AG09319 (cell line): Measurements from ENCODE around the gene MAP3K8.
A peak's percentile ranks its signal among the peaks of the same experiment; 100 is the strongest.
"Not testable (repeated sequence)": the region's sequence is repeated elsewhere in the genome, so short reads cannot be mapped to it uniquely, and the experiment has no call there.

Source experiments
- DNase-seq: peaks from one replicate; pipeline ENCODE4 v3.0.0-alpha.2; 2010; ENCODE audit warnings: low read depth; ENCODE audit errors: extremely low read depth
- TF ChIP-seq, protein P1 (sequence below): IDR thresholded peaks from 2 replicates; pipeline ENCODE4 v1.5.1; 2011; ENCODE audit warnings: low read depth, mild to moderate bottlenecking, inconsistent platforms, low read length, moderate library complexity

MAP3K8 gene

DNA sequence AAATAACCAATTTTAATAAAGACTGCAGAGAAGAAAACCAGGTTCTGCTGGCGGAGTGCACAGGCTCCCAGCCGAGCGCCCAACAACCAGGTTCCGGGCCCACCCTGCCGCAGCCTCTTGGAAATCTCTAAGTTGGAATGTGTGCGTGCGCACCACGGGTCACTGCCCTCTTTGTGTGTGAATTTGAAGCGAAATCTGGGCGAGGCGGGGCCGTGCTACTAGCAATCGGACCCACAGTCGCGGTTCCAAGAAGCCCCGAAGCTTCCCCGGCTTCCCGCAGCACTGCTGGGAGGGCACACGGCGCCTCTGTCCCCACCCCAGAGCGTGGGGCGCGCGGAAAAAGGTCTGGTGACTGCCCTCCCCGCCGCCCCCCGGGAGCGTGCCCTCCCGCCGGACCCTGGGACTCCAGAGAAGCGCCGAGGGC is 666 bp upstream of the MAP3K8 start:
- TF ChIP-seq, protein P1, sequence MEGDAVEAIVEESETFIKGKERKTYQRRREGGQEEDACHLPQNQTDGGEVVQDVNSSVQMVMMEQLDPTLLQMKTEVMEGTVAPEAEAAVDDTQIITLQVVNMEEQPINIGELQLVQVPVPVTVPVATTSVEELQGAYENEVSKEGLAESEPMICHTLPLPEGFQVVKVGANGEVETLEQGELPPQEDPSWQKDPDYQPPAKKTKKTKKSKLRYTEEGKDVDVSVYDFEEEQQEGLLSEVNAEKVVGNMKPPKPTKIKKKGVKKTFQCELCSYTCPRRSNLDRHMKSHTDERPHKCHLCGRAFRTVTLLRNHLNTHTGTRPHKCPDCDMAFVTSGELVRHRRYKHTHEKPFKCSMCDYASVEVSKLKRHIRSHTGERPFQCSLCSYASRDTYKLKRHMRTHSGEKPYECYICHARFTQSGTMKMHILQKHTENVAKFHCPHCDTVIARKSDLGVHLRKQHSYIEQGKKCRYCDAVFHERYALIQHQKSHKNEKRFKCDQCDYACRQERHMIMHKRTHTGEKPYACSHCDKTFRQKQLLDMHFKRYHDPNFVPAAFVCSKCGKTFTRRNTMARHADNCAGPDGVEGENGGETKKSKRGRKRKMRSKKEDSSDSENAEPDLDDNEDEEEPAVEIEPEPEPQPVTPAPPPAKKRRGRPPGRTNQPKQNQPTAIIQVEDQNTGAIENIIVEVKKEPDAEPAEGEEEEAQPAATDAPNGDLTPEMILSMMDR = no peak

DNA sequence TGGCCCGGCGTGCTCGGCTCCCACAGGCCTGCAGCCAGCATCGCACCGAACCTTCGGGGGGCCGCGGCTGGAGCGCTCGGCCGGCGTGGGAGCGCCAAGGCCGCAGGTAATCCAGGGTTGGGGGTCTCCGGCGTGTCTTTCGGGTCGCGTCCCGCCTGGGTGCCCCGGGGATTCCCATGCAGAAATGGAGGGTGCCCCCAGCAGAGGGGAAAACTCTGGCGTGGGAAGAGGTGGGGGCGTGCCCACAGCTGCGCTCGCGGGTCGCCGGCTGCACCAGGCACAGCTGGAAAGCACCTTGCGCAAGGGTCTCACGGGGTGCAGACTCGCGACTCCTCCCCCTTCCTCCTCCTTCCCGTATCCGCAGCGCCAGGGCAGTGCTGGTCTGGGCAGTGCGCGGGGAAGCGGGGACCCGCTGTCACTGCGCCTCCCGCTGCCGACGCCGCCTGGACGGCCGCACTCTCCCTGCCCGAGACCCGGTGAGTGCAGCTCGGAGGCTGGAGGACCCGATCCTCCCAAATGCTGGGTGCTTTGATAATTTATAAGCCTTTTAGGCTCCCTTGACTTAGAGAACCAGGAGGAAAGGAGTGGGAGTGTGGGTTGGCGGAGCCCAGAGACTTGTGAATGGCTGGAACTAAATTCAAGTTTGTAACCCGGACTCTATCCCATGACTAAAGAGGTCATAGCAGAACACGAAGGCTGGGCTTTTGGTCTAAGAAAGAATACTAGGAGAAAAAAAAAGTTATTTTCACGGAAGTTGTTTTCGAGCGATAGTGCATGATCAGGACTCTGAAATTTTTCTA is 489 bp downstream of the MAP3K8 start:
- TF ChIP-seq, protein P1 = no peak
- DNase-seq = peak; percentile 61

More for the DNA sequence above, 666 bp upstream of the MAP3K8 start:
- DNase-seq = no peak

DNA sequence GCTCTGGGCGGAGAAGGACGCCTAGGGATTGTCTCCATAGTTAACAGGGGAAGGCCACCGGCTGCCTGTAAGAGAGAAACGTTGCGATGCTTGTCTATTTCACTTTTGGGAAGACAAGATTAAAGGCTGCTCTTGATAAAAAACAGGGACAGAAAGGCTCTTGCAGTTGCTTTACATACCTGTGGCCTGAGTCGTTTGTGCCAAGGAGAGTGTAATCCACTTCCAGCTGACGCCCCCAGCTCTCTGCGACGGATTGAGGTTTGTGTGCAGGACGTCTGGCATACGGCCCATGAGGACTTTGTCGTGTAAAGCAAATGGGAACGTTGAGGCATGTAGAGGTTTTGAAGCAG is 1.1 kb downstream of the MAP3K8 start:
- no peak for DNase-seq
- TF ChIP-seq, protein P1 = no peak

DNA sequence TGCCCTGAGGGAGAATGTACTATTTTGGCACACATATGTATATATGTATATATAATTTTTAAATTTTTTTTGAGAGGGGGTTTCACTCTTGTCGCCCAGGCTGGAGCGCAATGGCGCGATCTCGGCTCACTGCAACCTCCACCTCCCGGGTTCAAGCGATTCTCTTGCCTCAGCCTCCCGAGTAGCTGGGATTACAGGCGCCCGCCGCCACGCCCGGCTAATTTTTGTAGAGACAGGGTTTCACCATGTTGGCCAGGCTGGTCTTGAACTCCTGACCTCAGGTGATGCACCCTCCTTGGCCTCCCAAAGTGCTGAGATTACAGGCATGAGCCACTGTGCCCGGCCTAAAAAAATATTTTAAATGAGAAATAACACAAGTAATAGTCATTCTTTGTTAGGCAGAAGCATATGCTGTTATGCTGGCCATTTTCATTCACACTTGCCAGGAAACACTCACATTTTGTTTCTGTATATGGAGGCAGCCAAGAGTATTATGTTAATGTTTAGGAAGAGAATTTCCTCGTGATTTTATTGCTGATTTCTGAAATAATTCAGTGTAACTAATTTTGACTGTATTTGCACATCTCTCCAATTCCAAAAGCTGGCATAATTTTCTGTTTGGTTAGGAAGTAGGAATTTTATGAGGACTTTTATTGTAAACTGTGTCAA is 1.6 kb downstream of the MAP3K8 start:
- DNase-seq = not testable (repeated sequence)

DNA sequence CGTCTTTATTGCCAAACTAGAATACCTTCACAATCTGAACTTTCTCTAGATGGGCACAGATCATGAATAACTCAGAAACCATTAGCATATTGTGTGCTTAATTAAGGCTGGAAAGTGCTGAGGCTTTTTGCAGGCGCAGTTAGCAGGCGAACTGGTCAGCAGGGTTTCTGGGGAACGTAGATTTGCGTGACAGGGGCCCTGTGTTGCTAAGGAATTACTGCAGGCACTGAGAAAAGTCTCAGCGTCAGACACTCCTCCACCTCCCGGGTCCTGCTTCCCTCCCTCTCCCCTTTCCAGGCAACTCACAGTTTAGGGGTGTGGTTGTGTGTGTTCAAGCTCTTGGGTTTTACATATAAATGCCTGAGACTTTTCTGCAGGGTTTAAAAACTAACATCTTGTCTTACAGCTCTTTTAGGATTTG is 2.2 kb downstream of the MAP3K8 start:
- peak; percentile 73 for DNase-seq
- TF ChIP-seq, protein P1 = no peak

DNA sequence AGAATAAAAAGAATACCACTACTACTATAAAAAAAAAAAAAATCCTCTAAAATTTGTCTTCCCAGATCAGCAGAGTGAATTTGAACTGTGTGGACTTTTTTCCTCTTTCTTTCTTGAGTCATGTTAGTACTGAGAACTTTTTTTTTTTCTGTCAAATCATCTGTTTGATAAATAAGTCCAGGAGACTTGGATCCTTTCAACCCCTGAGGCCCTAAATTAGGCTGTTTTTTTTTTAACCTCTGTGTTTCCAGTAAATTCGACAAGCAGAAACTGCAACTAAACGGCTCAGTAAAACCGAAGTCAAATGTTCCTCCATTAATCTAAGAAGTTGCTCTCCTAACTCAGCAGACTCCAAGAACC is 2.7 kb downstream of the MAP3K8 start:
- TF ChIP-seq, protein P1 = no peak
- DNase-seq = no peak

DNA sequence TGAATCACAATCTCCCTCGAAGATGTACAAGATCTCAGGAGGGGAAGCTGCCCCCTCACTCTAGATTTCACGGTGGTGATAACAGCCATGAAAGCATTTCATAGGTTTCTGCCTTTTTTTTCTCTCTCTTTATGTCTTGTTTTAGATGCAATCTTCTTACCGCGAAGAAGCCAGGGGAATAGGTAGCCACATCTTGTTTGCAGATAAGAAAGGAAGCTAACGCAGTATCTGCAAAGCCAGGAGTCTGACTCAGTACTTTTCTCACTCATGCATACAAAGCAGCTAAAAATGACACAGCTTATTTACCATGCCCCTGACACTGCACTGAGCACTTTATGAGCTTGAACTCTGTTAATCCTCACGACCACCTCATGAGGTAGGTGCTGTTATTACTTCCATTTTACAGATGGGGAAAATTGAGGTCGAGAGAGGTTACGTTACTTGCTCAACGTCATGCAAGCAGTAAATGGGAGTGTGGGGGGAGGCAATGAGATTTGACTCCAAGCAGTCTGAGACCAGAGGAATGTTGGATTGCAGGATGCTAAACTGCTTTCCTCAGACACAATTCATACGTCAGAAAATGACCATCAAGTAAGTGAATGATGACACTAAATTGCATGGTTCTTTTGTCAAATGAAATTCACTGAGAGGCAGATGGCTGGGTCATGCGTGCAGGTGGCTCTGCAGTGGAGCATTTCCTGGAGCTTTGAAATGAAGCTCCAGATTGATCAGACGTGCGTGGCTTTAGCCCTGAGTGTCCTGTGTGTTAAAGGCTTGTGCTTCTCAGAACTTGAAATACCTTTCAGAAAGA is 3.3 kb downstream of the MAP3K8 start:
- TF ChIP-seq, protein P1 = no peak
- DNase-seq = no peak
